ENCODE data around the gene BCAR1. TPM values are rescaled to one million over a fixed set of nuclear protein-coding genes. Genes with fewer than 3 reads are reported as not detected.

Gene BCAR1
- total and polyA plus RNA-seq, 12 donors: 54.6 to 85.2 (median 71.3) TPM

GRCh38 chr16:75257886-75258806 lies 6.7 kb upstream of the BCAR1 start:
- WGBS, 2 donors: 72 to 78% methylated on average over 21 of the region's 21 CpGs
- Histone ChIP-seq H3K27ac (peak overlapping the region in 4 of 10 donors; percentile 31 to 92 (median 82)), H3K36me3 (peaks cover 0 to 5% (median 0%) of the 10 kb centered on the region in 9 donors), H3K4me3 (no peak overlapping the region), H3K4me1 (peaks cover 62 to 99% (median 89%) of the 10 kb centered on the region in 9 donors), H3K9me3 (no peaks in the 10 kb centered on the region), H3K27me3 (peaks cover 0 to 68% (median 0%) of the 10 kb centered on the region in 7 donors)
- no peak for ATAC-seq
- DNase-seq: no peak
- TF ChIP-seq CTCF (IDR thresholded peaks at IDR 0.05): no peak
- intact Hi-C loops (cut with DNase I): loop anchor here in 1 of 10 donors (5.0 kb wide), 1 partner anchor 39 kb away; no protein-coding TSS in a partner anchor

DNA sequence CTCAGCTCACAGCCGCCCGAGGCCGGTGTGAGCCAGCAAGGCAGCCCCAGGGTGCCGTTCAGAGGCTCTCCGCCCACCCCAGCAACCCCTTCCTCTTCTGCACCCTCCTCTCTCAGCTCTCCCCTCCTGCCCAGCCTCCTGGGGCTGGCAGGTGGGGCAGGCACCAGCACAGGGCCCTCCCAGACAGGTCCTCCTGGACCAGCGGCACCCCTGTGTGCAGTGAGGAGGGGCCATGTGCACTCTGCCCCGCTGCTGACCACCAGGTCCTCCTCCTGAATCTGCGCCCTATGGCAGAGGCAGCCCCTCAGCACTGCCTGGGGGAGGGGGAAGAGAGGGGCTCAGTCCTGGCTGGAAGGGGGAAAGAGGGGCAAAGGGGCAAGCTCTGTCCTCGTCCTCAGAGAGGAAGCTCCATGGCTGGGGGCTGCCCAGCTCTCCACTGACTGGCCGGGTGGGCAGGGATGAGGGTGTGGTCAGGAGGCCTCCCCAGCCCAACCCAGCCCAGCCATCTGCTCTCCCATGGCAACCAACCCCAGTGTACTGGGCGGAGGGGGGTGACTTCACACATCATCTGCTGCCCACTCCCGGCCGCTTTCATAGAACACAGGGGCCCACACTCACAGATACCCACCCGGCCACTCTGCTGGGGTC lies 5.4 kb upstream of the BCAR1 start:
- Histone ChIP-seq H3K36me3 (peaks cover 0 to 3% (median 0%) of the 10 kb centered on the region in 9 donors), H3K4me3 (peak overlapping the region in 3 of 10 donors; percentile 11 to 22 (median 13)), H3K9me3 (no peaks in the 10 kb centered on the region), H3K27me3 (peaks cover 0 to 68% (median 0%) of the 10 kb centered on the region in 7 donors), H3K27ac (peak overlapping the region; percentile 53 to 92 (median 76)), H3K4me1 (peaks cover 63 to 99% (median 89%) of the 10 kb centered on the region in 9 donors)
- 36 to 39% methylated on average over 14 of the region's 14 CpGs for WGBS, 2 donors
- peak; percentile 12 to 52 (median 43) for ATAC-seq
- DNase-seq: peak; percentile 41 to 43
- no peak for TF ChIP-seq CTCF (IDR thresholded peaks at IDR 0.05)
- intact Hi-C loops (cut with DNase I): loop anchor here in 1 of 10 donors (5.0 kb wide), 1 partner anchor 40 kb away; no protein-coding TSS in a partner anchor

- H3K4me3 ChIP-seq: peak overlapping the region in 2 of 10 donors; percentile 13 to 22
- ATAC-seq: peak; percentile 4 to 58 (median 24)
- H3K27me3 ChIP-seq: peaks cover 0 to 73% (median 0%) of the 10 kb centered on the region in 7 donors
- 44 to 51% methylated on average over 12 of the region's 12 CpGs for WGBS, 2 donors
- H3K9me3 ChIP-seq: no peaks in the 10 kb centered on the region
- intact Hi-C loops (cut with DNase I): loop anchor here in 1 of 10 donors (5.0 kb wide), 1 partner anchor 41 kb away; no protein-coding TSS in a partner anchor
- peaks cover 0 to 3% (median 0%) of the 10 kb centered on the region in 9 donors for H3K36me3 ChIP-seq
- peak overlapping the region in 9 of 10 donors; percentile 68 to 92 (median 79) for H3K27ac ChIP-seq
- peak; percentile 36 to 67 for DNase-seq
- H3K4me1 ChIP-seq: peaks cover 64 to 95% (median 85%) of the 10 kb centered on the region in 9 donors
- TF ChIP-seq CTCF (IDR thresholded peaks at IDR 0.05): peak in 2 of 9 donors; percentile 16 to 42
These were observed 4.7 kb upstream of the BCAR1 start for GRCh38 chr16:75256059-75256571.
